ENCODE results near the gene DUSP14. TPM values are rescaled to one million over a fixed set of nuclear protein-coding genes. Genes with fewer than 3 reads are reported as not detected.

Gene DUSP14
- total and polyA plus RNA-seq, 2 of the 13 experiments (the other 11 are each of a cell fraction or from before 2014, with no cell fraction given) = 33.5 to 39.8 TPM

DNA sequence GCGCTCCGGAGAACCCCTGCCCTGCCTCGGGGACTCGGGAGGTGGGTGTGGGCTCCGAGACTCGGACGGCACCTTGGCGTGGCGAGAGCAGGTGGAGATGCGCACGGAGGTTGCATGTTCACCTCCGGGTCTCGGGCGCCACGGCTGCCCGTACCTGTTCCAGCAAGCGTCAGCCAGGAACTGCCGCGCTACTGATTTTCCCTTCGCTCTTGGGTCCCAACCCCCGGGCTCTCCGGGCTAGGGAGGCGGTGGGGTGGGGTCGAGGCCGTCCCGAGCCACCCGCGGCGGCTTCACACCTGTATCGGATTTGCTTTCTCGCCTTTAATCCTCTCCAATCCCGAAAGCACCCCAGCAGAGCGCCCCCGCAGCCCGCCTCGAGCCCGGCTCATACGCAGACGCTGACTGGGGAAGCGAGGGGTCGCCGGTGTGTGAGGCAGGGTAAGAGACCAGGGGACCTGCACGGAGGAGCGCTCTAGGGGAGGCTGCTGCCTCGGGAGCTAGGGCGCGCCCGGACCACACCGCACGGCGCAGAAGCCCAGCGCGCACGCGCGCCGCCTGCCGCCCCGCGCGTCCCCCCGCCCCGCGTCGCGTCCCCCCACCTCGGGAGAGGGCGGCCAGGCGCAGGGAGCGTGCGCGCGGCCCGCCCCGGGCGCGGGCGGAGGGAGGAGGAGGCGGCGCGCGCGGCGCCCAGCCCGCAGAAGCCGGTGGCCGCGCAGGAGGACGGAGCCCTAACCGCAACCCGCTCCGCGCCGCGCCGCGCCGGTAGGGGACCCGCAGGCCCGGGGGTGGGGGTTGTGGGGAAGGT, at the start of gene DUSP14 (continued):
- TF ChIP-seq MYC (CRISPR knock-in tag; IDR thresholded peaks at IDR 0.05; ENCODE audit: borderline replicate concordance) = peak; percentile 77
- TF ChIP-seq MTA1 (CRISPR knock-in tag; IDR thresholded peaks at IDR 0.05; ENCODE audit: borderline replicate concordance) = no peak
- TF ChIP-seq POLR2G (IDR thresholded peaks at IDR 0.05; ENCODE audit: low read depth, low read length) = peak; percentile 87
- no peak for TF ChIP-seq ZNF143 (CRISPR knock-in tag; IDR thresholded peaks at IDR 0.05)
- TF ChIP-seq, protein P1, sequence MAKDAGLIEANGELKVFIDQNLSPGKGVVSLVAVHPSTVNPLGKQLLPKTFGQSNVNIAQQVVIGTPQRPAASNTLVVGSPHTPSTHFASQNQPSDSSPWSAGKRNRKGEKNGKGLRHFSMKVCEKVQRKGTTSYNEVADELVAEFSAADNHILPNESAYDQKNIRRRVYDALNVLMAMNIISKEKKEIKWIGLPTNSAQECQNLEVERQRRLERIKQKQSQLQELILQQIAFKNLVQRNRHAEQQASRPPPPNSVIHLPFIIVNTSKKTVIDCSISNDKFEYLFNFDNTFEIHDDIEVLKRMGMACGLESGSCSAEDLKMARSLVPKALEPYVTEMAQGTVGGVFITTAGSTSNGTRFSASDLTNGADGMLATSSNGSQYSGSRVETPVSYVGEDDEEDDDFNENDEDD (CRISPR knock-in tag; IDR thresholded peaks at IDR 0.05; ENCODE audit: borderline replicate concordance) = no peak; the same call in 1 of the 2 replicates
- TF ChIP-seq, protein P2, sequence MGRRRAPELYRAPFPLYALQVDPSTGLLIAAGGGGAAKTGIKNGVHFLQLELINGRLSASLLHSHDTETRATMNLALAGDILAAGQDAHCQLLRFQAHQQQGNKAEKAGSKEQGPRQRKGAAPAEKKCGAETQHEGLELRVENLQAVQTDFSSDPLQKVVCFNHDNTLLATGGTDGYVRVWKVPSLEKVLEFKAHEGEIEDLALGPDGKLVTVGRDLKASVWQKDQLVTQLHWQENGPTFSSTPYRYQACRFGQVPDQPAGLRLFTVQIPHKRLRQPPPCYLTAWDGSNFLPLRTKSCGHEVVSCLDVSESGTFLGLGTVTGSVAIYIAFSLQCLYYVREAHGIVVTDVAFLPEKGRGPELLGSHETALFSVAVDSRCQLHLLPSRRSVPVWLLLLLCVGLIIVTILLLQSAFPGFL (CRISPR knock-in tag; IDR thresholded peaks at IDR 0.05) = no peak
- TF ChIP-seq NR2F1 (CRISPR knock-in tag; IDR thresholded peaks at IDR 0.05) = no peak
- no peak for TF ChIP-seq JUN (CRISPR knock-in tag; IDR thresholded peaks at IDR 0.05)
- TF ChIP-seq ZNF235 (CRISPR knock-in tag; IDR thresholded peaks at IDR 0.05; ENCODE audit: borderline replicate concordance) = no peak
- no peak for TF ChIP-seq NCOA5 (CRISPR knock-in tag; IDR thresholded peaks at IDR 0.05)
- TF ChIP-seq KDM4B (CRISPR knock-in tag; IDR thresholded peaks at IDR 0.05) = no peak
- no peak for TF ChIP-seq ZNF180 (CRISPR knock-in tag; IDR thresholded peaks at IDR 0.05; ENCODE audit: borderline replicate concordance, low read depth)
- no peak for TF ChIP-seq GFI1 (CRISPR knock-in tag; IDR thresholded peaks at IDR 0.05; ENCODE audit: borderline replicate concordance)
- TF ChIP-seq ZKSCAN8 (CRISPR knock-in tag; IDR thresholded peaks at IDR 0.05; ENCODE audit: borderline replicate concordance) = no peak
- TF ChIP-seq, protein P3, sequence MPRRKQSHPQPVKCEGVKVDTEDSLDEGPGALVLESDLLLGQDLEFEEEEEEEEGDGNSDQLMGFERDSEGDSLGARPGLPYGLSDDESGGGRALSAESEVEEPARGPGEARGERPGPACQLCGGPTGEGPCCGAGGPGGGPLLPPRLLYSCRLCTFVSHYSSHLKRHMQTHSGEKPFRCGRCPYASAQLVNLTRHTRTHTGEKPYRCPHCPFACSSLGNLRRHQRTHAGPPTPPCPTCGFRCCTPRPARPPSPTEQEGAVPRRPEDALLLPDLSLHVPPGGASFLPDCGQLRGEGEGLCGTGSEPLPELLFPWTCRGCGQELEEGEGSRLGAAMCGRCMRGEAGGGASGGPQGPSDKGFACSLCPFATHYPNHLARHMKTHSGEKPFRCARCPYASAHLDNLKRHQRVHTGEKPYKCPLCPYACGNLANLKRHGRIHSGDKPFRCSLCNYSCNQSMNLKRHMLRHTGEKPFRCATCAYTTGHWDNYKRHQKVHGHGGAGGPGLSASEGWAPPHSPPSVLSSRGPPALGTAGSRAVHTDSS (CRISPR knock-in tag; conservative IDR thresholded peaks at IDR 0.05) = no peak
- no peak for TF ChIP-seq ZZZ3 (CRISPR knock-in tag; IDR thresholded peaks at IDR 0.05; ENCODE audit: borderline replicate concordance)
- no peak for TF ChIP-seq ADNP (CRISPR knock-in tag; IDR thresholded peaks at IDR 0.05)
- no peak for TF ChIP-seq ARHGAP35 (CRISPR knock-in tag; IDR thresholded peaks at IDR 0.05; ENCODE audit: borderline replicate concordance)
- no peak for TF ChIP-seq MIER3 (CRISPR knock-in tag; IDR thresholded peaks at IDR 0.05; ENCODE audit: borderline replicate concordance)
- TF ChIP-seq, protein P4, sequence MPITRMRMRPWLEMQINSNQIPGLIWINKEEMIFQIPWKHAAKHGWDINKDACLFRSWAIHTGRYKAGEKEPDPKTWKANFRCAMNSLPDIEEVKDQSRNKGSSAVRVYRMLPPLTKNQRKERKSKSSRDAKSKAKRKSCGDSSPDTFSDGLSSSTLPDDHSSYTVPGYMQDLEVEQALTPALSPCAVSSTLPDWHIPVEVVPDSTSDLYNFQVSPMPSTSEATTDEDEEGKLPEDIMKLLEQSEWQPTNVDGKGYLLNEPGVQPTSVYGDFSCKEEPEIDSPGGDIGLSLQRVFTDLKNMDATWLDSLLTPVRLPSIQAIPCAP (CRISPR knock-in tag; IDR thresholded peaks at IDR 0.05; ENCODE audit: low read depth) = no peak
- TF ChIP-seq, protein P5, sequence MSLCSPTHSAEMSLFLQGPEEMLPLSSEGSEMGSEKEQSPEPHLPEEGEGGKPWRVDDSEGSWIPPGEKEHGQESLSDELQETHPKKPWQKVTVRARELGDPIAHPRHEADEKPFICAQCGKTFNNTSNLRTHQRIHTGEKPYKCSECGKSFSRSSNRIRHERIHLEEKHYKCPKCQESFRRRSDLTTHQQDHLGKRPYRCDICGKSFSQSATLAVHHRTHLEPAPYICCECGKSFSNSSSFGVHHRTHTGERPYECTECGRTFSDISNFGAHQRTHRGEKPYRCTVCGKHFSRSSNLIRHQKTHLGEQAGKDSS (CRISPR knock-in tag; IDR thresholded peaks at IDR 0.05; ENCODE audit: borderline replicate concordance, low read depth) = no peak
- peak; percentile 82 for TF ChIP-seq AGO2 (optimal IDR thresholded peaks at IDR 0.05; ENCODE audit: low read depth, low read length)
- peak; percentile 43; the same call in 1 of the 2 replicates for TF ChIP-seq ELF3 (CRISPR knock-in tag; IDR thresholded peaks at IDR 0.05)
- TF ChIP-seq ZNF773 (CRISPR knock-in tag; IDR thresholded peaks at IDR 0.05; ENCODE audit: borderline replicate concordance) = no peak; the same call in 1 of the 2 replicates

Data from HepG2 (cell line).